ENCODE measurements around the gene RHCG. TPM values are rescaled to one million over a fixed set of nuclear protein-coding genes. Genes with fewer than 3 reads are reported as not detected.
A peak's percentile ranks its signal among the peaks of the same experiment; 100 is the strongest.

The RHCG gene
- total RNA-seq, 2 experiments from 2014 or later: not detected

DNA sequence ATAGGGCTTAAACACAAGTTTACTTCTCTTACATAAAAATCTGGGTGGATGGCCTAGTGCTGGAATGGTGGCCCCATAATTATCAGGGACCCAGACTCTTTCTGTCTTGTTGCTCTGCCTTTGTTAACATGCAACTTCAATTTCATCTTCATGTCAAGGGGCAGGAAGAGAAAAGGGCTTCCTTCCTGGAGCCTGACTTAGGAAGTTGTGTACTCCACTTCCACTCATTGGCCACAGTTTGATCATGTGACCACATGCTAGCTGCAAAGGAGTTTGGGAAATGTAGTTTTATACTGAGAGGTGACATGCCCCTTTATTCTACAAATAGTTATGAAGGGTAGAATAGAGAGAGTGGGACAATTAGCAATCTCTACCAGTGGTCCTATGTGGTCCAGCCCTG is 39.3 kb downstream of the RHCG start:
- intact Hi-C loops (cut with micrococcal nuclease; ENCODE audit: unreplicated experiment): loop anchor here (1.0 kb wide), 1 partner anchor 16 kb away; no protein-coding TSS in a partner anchor
- H3K4me3 ChIP-seq (ENCODE audit: low read depth, low read length, poor library complexity, severe bottlenecking): no peak overlapping the region
- 0 out of 2 replicates have a peak overlapping the region, but pooled peaks have one; percentile 15 for H3K4me2 ChIP-seq (ENCODE audit: low read length)
- H3K9me2 ChIP-seq (ENCODE audit: insufficient read depth, low read length): no peaks in the 10 kb centered on the region
- no TSS peak for BruUV-seq (replicated peaks)
- H3K4me1 ChIP-seq (ENCODE audit: insufficient read depth, low read length, poor library complexity, severe bottlenecking): peaks cover 4% of the 10 kb centered on the region
- no peaks in the 10 kb centered on the region for H3K79me2 ChIP-seq (ENCODE audit: insufficient read depth, low read depth, low read length)
- ChIA-PET CTCF (ENCODE audit: unreplicated experiment) (no interaction called here), POLR2A (no interaction called here)
- H3K36me3 ChIP-seq (ENCODE audit: insufficient read depth, low read length): peaks cover 5% of the 10 kb centered on the region; the same call in 1 of the 2 replicates
- DNase-seq (ENCODE audit: low spot score): peak; percentile 84
- peak overlapping the region; percentile 95 for H2AFZ ChIP-seq (ENCODE audit: low read length)
- peaks cover 9% of the 10 kb centered on the region; the same call in 1 of the 2 replicates for H3K9me3 ChIP-seq (ENCODE audit: low read length)
- no peaks in the 10 kb centered on the region for H4K20me1 ChIP-seq (ENCODE audit: insufficient read depth, low read length)
- TF ChIP-seq EZH2phosphoT487 (IDR thresholded peaks at IDR 0.05; ENCODE audit: borderline replicate concordance, low read depth, low read length) (no peak), CTCF (conservative IDR thresholded peaks at IDR 0.05; ENCODE audit: low read length) (no peak)
- H3K27ac ChIP-seq (ENCODE audit: low read depth, low read length, poor library complexity, severe bottlenecking): no peak overlapping the region

- Histone ChIP-seq H3K9me2 (ENCODE audit: insufficient read depth, low read length) (no peaks in the 10 kb centered on the region), H3K36me3 (ENCODE audit: insufficient read depth, low read length) (peaks cover 5% of the 10 kb centered on the region; the same call in 1 of the 2 replicates), H3K4me2 (ENCODE audit: low read length) (no peak overlapping the region), H3K79me2 (ENCODE audit: insufficient read depth, low read depth, low read length) (no peaks in the 10 kb centered on the region), H3K4me3 (ENCODE audit: low read depth, low read length, poor library complexity, severe bottlenecking) (no peak overlapping the region), H3K27ac (ENCODE audit: low read depth, low read length, poor library complexity, severe bottlenecking) (no peak overlapping the region), H4K20me1 (ENCODE audit: insufficient read depth, low read length) (no peaks in the 10 kb centered on the region), H3K9me3 (ENCODE audit: low read length) (peaks cover 9% of the 10 kb centered on the region; the same call in 1 of the 2 replicates), H2AFZ (ENCODE audit: low read length) (no peak overlapping the region), H3K4me1 (ENCODE audit: insufficient read depth, low read length, poor library complexity, severe bottlenecking) (peaks cover 4% of the 10 kb centered on the region)
- ChIA-PET POLR2A (no interaction called here), CTCF (ENCODE audit: unreplicated experiment) (no interaction called here)
- intact Hi-C loops (cut with micrococcal nuclease; ENCODE audit: unreplicated experiment): no loop called here
- BruUV-seq (replicated peaks): no TSS peak
- no peak for DNase-seq (ENCODE audit: low spot score)
- no peak for TF ChIP-seq CTCF (conservative IDR thresholded peaks at IDR 0.05; ENCODE audit: low read length)
- TF ChIP-seq EZH2phosphoT487 (IDR thresholded peaks at IDR 0.05; ENCODE audit: borderline replicate concordance, low read depth, low read length): no peak
Observed at GRCh38 chr15:89455535-89455934, 40.8 kb downstream of the RHCG start.

DNA sequence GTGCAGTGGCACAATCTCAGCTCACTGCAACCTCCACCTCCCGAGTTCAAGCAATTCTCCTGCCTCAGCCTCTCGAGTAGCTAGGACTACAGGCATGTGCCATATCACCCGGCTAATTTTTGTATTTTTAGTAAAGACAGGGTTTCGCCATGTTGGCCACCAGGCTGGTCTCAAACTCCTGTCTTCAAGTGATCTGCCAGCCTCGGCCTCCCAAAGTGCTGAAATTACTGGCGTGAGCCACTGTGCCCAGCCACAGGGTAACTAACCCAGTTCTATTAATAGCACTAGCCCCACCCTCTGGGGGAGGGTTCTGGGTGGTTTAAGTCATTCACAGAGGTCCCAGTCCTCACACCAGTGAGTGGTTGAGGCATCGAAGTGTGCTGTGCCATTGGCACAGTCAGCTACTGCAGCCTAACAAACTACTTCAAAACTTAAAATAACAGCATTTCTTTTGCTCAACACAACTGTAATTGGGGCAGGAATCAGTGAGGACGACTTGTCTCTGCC is 44.0 kb downstream of the RHCG start:
- Histone ChIP-seq H4K20me1 (ENCODE audit: insufficient read depth, low read length) (no peaks in the 10 kb centered on the region), H2AFZ (ENCODE audit: low read length) (no peak overlapping the region), H3K4me1 (ENCODE audit: insufficient read depth, low read length, poor library complexity, severe bottlenecking) (peaks cover 4% of the 10 kb centered on the region), H3K79me2 (ENCODE audit: insufficient read depth, low read depth, low read length) (no peaks in the 10 kb centered on the region), H3K9me2 (ENCODE audit: insufficient read depth, low read length) (no peaks in the 10 kb centered on the region), H3K27ac (ENCODE audit: low read depth, low read length, poor library complexity, severe bottlenecking) (no peak overlapping the region), H3K9me3 (ENCODE audit: low read length) (peaks cover 9% of the 10 kb centered on the region; the same call in 1 of the 2 replicates), H3K4me3 (ENCODE audit: low read depth, low read length, poor library complexity, severe bottlenecking) (no peak overlapping the region), H3K36me3 (ENCODE audit: insufficient read depth, low read length) (peaks cover 5% of the 10 kb centered on the region; the same call in 1 of the 2 replicates), H3K4me2 (ENCODE audit: low read length) (no peak overlapping the region)
- ChIA-PET CTCF (ENCODE audit: unreplicated experiment) (no interaction called here), POLR2A (interaction anchor here (0.5 kb wide), 1 partner anchor 89 kb away, joined by 3 read pairs; no protein-coding TSS in a partner anchor)
- intact Hi-C loops (cut with micrococcal nuclease; ENCODE audit: unreplicated experiment): no loop called here
- BruUV-seq (replicated peaks): no TSS peak
- DNase-seq (ENCODE audit: low spot score): no peak
- TF ChIP-seq CTCF (conservative IDR thresholded peaks at IDR 0.05; ENCODE audit: low read length): no peak

All from OCI-LY7 (cell line).